ENCODE data around the gene ATG9B. TPM values are rescaled to one million over a fixed set of nuclear protein-coding genes. Genes with fewer than 3 reads are reported as not detected.
A peak's percentile ranks its signal among the peaks of the same experiment; 100 is the strongest.

The ATG9B gene
- total RNA-seq, 1 donor from 2014 or later, result 0.11 TPM

DNA sequence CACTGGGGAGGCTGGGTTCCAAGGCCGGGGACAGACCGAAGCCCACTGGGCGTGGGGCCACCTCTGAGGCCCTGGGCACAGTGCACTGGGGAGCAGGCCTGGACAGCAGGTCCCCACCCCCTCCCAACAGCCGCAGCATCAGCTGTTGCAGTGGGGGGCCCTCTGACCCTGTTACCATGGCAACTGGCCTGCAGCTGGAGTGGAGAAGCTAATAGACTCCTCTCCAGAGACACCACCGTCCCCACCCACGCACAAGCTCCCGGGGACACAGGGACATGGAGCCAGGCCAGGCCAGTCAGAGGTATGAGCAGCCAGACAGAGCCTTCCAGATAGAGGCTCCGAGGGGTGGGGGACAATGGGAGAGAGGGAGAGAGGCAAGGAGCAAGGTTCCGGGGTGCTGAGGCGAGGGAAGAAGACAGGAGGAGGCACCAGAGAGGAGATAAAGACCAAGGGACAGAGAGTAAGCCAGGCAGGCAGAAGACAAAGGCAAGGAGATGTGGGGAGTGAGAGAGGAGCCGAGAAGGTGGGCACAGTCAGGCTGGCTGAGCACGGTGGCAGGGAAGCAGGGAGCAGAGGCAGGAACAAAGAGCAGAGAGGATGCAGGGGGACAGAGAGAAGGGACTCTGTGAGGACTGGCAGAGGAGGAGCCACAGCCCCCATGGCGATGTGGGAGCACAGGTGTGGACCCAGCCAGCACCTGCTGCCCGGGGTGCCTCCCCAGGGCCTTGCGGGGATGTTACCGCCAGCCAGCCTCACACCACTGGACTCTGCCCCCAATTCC is 52.9 kb downstream of the ATG9B start:
- peak; percentile 70 for DNase-seq (ENCODE audit: low read depth)

- DNase-seq (ENCODE audit: low read depth), result no peak
Observed at GRCh38 chr7:150970424-150970823, 53.9 kb downstream of the ATG9B start.

DNA sequence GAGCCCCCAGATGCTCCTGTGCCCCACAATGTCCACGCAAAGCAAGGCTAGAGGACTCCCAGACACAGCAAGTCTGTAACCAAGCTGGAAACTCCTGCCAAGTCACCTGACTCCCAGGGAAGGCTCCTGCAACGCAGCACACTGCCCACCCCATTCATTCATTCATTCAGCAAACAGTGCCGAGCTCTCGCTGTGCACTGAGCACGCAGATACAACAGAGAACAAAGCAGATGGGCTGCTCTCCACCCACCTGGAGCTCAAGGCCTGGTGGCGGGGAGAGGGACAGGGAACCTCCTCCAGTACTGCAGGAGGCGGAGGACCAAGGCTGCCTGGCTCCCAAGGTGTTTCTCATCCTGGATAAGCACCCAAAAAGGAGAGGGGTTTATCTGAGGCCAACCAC is 54.8 kb downstream of the ATG9B start:
- no peak for DNase-seq (ENCODE audit: low read depth)

- no peak for DNase-seq (ENCODE audit: low read depth)
Observed at GRCh38 chr7:150968734-150969372, 55.4 kb downstream of the ATG9B start.

DNA sequence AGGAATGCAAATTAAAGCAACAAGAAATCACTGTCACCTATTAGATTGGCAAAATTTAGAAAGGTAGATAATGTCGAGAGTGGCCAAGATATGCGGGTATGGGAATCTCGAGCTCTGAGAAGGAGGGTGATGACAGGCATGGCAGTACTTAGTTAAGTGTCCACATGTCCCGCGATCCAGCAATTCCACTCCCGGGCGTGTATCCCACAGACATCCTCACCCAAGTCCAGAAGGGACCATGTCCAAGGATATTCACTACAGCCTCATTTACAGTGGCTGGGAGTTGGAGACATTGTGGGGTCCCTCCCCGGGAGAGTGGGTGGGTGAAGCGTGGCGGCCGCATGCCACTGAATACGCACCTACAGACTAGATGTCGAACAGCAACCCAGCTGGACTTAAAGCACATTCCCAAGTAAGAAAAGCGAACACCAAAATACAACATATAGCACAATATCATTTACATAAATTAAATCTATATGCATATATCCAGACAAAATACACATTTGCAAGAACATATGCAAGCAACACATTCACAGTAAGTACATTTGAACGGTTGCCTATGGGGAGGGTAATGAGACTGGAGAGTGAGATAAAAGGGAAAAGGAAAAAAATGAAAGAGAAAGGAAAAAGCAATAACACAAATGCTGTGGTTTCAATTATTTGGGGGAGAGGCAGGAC is 56.1 kb downstream of the ATG9B start:
- peak; percentile 42 for DNase-seq (ENCODE audit: low read depth)

DNA sequence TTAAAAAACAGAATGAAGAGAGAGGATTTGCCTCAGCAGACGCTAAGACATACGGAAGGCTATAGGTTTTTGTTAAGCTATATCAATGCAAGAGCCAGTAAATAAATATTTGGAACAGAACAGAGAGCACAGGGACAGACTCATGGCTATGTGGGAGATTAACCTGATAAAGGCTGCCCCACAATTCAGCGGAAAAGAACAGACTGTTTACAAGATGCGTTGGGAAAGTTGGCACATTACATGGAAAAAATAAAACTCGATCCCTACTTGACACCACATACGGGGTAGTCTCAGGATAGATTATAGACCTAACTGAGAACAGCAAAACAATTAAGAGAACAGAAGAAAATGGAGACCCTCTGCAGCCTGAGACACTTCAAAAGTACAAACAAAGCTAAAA is 56.9 kb downstream of the ATG9B start:
- no peak for DNase-seq (ENCODE audit: low read depth)

- no peak for DNase-seq (ENCODE audit: low read depth)
Observed at GRCh38 chr7:150966002-150966401, 58.3 kb downstream of the ATG9B start.

DNA sequence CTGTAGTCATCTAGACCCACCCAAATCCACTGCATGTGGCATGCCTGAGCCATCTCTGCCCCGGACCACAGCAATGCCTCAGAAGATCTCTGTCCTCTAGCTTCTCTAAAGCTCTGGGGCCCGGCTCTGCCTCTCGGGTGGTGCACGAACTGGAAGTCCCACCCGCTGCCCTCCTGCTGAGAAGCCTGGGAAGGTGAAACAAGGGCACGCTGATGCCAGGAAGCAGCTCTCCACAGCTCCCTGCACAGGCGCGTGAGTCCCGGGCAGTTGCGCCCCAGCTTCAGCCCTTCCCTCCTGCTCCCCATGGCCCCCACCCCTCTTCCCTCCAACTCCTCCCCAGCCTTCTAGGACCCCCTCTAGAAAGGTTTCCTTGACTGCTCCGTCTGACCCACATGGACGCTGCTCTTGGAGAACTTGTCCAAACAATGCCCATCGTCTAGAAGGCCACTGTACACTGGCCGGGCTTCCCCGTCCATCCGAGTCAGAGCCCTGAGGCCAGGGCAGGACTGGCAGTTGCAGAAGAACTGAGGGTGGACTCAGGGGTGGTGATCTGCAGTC is 58.9 kb downstream of the ATG9B start:
- DNase-seq (ENCODE audit: low read depth), result no peak

Other genes starting within 250 kb of the ATG9B start
- not detected in 2 replicates for gene TMEM176B, start 224.1 kb downstream of the ATG9B start, total RNA-seq
- not detected in 2 replicates for gene TMEM176A, start 223.7 kb downstream of the ATG9B start, total RNA-seq
- 0.21 and 0.62 TPM in 2 replicates for gene AOC1, start 172.0 kb downstream of the ATG9B start, total RNA-seq
- gene KCNH2, start 46.2 kb downstream of the ATG9B start, total RNA-seq, result 6.9 and 8.7 TPM in 2 replicates
- gene NOS3, start 33.5 kb downstream of the ATG9B start, total RNA-seq, result not detected in 2 replicates
- 47.8 and 53.0 TPM in 2 replicates for gene ABCB8, start 4.0 kb upstream of the ATG9B start, total RNA-seq
- gene ASIC3, start 24.0 kb upstream of the ATG9B start, total RNA-seq, result 3.6 and 5.5 TPM in 2 replicates
- 34.0 TPM in 2 replicates for gene CDK5, start 33.4 kb upstream of the ATG9B start, total RNA-seq
- 516 and 662 TPM in 2 replicates for gene SLC4A2, start 35.1 kb upstream of the ATG9B start, total RNA-seq
- gene FASTK, start 56.3 kb upstream of the ATG9B start, total RNA-seq, result 177 and 198 TPM in 2 replicates
- 59.9 and 60.7 TPM in 2 replicates for gene TMUB1, start 59.0 kb upstream of the ATG9B start, total RNA-seq
- 110 and 115 TPM in 2 replicates for gene AGAP3, start 62.0 kb upstream of the ATG9B start, total RNA-seq
- not detected in 2 replicates for gene GBX1, start 143.2 kb upstream of the ATG9B start, total RNA-seq
- gene ASB10, start 162.8 kb upstream of the ATG9B start, total RNA-seq, result 0.99 TPM in 1 of 2 replicates, not detected in the other
- not detected in 2 replicates for gene H2BK1, start 186.0 kb upstream of the ATG9B start, total RNA-seq
- 102 and 105 TPM in 2 replicates for gene ABCF2, start 202.7 kb upstream of the ATG9B start, total RNA-seq
- gene CHPF2, start 208.0 kb upstream of the ATG9B start, total RNA-seq, result 136 and 142 TPM in 2 replicates
- gene SMARCD3, start 224.2 kb upstream of the ATG9B start, total RNA-seq, result 251 and 274 TPM in 2 replicates